Hematopoietic multipotent progenitor cell treated with erythropoietin and hydrocortisone succinate and interleukin-3 and kit ligand, for 8 days (in vitro differentiated cells): ENCODE data around the gene RBKS.

Source experiments
- DNase-seq: peaks from one replicate; pipeline ENCODE4 v3.0.0-alpha.2; 2015

Gene RBKS

DNA sequence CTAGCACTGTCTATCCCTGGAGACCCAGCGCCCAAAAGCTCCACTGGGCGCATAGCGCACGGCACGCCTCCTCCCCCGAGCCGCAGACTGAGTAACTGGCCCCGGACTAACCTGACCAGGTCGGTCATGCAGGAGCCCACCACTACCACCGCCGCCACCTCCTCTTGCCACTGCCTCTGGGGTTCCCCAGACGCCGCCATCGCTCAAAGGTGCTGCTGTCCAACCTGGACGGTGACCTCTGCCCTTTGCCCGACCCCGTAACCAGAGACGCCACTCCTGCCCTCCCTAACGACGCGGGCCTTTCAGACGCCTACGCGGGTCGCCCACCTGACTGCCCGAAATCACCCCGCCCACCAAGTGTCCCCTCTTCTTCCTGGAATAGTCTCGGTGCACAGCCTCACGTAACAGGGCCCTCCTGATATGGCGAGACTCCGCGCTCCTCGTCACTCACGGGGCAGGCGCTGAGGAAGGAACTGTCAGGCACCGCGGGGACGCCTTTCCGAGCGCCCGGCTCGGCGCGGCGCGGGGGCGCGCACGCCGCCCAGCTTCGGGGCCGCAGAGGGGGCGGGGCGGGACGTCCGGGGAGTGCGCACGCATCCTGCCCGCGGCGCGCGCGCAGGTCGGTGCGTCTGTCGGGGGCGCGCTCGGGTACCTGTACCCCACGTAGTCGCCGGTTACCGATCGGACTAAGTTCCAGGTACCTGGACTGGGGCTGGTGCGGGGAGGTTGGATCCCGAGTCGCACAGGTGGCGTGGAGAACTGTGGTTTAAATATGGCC, at the start of gene RBKS, which contains the start of gene BABAM2:
RBKS (minus strand) TSS at position 242 of the 778 bp plus-strand sequence; CDS start at position 200, 42 bp downstream.
BABAM2 (plus strand) TSS at position 584 of the 778 bp plus-strand sequence. CDS start 3,828 bp downstream, outside the sequence.
- peak; percentile 84 for DNase-seq

DNA sequence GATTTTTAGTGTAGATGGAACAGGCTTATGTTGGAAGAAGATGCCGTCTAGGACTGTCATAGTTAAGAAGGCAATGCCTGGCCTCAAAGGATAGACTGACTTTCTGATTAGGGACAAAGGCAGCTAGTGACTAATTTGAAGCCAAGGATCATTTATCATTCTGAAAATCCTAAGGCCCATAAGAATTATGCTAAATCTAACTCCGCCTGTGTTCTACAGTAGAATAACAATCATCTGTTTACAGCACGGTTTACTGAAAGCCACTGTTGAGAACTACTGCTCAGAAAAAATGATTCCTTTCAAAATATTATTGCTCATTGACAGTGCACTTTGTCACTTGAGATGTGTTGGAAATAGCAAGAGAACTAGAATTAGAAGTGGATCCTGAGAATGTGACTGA, 44.8 kb upstream of the RBKS start:
- DNase-seq: no peak

- no peak for DNase-seq
These were observed 42.2 kb upstream of the RBKS start for GRCh38 chr2:27932396-27932795.

GRCh38 chr2:27931361-27931950, 41.3 kb upstream of the RBKS start:
- no peak for DNase-seq

DNA sequence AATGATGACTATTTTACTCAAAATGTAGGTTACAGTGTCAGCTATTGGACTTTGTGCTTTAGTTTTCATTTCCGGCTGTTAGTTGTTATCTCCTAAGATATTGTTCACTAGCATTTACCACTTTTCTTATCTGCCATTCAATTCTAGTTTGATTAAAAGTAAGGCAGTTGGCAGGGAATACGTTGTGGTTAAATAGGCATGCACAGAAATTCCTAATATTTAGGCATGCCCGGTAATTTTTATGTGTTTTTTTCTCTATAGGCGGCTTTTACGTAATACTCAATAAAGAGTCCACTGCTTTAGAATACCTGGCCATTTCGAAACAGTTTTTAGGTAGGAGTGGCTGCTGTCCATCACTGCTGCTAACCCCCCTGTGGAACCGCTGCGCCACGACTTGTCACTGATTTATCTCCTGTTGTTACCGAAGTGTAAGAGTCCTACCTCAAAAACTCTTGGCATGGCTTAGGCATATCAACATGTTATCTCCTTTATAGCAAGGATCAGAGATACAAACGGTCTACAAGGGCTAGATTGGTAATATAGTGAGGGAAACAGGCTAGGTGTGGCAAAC, 39.8 kb upstream of the RBKS start:
- DNase-seq: peak; percentile 59

DNA sequence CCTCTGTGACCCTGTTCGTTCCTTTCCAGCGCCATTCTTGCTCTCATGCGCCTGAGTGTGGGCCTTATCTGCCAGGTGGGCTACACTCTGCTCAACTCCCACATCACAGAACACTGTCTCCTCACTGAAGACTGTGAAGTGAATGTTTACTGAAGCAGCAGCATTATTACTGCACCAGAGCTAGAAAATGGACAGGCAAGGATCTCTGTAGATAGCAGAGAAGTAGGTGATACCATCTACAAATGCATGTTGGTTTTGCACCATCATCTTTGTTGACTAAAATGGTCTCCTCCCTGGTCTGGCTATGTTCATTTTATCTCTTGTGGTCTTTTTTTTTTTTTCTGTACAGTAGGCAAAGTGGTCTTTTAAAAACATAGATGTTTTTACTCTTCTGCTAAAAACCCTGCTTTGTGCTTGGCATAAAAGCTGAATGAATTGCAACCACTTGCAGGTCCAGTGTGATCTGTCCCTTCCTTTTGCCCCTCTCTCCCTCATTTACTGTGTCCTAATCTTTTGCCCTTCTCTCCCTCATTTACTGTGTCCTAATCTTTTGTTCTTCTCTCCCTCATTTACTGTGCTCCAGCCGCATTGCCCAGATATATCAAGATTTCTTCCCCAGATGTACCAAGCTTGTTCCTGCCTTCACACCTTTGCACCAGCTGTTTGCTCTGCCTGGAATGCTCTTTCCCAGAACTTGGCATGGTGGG, 35.7 kb upstream of the RBKS start:
- peak; percentile 64 for DNase-seq

DNA sequence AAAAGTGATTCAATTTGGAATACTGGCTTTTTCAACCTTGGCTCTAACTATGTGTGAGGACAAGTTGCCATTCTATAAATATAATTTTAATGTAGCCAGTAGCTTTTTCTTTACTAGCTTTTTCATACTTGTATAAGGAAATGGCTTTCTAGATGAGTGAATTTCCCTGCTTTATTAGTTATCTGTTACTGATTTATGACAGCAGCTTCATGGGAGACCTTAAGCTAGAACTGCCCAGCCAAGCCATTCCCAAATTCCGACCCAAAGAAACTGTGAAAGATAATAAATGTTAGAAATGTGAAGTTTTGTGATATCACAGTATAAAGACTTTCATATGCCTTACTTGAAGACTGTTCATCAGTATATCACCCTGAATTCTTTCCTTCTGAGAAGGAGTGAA, 32.7 kb upstream of the RBKS start:
- no peak for DNase-seq

DNA sequence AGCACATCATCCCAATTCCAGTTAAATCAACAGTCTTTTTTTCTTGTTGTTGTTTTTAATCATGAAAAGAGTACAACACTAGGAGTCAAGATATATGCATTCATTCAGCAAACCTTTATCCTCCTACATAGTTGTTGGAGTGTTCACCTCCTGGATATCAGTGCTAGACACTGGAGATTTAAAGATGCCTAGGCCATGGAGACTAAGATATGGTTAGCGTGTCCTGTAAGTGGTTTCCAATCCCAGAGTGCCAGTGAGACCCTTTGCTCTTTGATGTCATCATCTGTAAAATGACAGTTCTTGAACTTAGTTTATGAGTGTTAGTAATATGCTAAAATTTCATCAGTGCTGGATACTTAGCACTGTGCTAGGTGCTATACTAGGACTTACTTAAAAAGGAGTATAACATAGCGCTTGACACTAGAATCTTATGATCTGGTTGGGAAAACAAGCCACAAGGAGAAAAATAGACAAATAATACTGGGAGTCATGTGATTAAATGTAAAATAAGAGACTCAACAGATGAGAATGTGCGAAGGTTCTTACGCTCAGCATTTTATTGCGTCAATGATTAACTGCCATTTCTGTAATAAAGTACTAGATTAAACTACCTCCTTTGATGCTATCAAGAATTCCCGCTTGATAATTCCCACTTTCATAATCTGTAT, 31.8 kb upstream of the RBKS start:
- no peak for DNase-seq

GRCh38 chr2:27921424-27921823, 31.2 kb upstream of the RBKS start:
- DNase-seq: no peak

- peak; percentile 52 for DNase-seq
These were observed 30.1 kb upstream of the RBKS start for GRCh38 chr2:27920148-27920885.

- DNase-seq: no peak
These were observed 26.3 kb upstream of the RBKS start for GRCh38 chr2:27916293-27916995.

- DNase-seq: no peak
These were observed 25.7 kb upstream of the RBKS start for GRCh38 chr2:27915874-27916273.

GRCh38 chr2:27915191-27915590, 25.0 kb upstream of the RBKS start:
- DNase-seq: no peak

DNA sequence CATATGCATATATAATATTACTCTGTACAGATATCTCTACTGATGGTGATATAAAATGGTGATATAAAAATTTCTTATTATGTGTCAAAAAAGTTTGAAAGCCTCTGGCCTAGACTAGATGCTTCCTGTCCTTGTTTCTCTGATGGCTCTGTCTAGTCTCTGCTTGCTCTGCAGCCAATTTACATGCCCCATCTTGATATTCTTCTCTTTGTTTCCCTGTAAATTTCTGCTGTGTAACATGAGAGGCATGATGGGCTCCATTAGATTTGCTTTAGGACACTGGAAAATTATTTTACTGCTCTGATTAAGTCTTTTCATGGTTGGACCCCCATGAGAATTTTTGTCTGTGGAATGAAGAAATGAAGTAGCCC, 24.6 kb upstream of the RBKS start:
- DNase-seq: no peak

DNA sequence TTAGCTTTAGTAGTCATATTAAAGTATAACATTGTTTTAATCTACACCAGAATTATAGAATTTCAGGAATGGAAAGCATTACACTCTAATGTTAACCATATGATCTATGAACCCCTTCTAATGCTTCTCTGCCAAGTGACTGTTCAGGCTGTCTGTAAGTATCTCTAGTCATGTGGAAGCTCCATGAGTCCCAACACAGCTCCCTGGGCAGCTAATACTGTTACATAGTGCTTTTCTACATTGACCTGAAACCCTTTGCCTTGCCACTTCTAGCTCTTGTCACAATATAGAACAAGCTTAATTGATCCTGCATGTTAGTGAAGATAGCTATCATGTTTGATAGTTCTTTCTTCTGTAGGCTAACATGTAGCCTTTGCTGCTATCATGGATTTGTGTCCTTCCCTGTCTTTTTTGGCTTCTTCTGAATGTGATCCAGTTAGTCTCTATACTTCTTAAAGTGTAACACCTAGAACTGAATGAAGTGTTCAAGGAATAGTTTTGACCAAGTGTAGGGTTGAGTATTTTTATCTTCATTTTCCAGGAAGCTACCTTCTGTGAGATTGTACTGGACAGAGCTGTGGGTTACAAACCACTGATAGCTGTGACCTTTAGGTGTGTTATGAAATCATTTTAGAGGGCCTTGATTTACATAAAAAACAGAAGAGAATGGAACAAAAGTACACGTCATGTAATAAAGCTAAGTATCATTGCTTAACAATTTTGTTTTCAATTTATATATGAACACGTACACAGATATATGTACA, 24.0 kb upstream of the RBKS start:
- DNase-seq: no peak

DNA sequence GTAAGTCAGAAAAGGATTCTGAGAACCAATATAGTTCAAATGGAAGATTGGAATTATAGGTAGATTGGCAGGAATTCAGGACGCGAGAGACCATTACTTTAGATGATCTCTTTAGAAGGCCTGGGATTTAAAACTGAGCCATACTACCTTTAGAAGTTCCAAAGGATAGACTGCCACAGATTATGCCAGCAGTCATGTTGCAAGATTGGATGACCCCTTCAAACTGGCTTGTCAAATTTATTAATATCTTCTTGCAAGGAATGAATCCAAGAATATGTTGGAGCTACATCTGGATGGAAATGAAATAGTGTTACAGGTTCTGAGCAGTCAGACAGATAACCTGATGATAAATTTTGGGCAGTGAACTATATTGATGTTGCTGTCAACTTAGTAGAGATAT, 22.3 kb upstream of the RBKS start:
- no peak for DNase-seq

DNA sequence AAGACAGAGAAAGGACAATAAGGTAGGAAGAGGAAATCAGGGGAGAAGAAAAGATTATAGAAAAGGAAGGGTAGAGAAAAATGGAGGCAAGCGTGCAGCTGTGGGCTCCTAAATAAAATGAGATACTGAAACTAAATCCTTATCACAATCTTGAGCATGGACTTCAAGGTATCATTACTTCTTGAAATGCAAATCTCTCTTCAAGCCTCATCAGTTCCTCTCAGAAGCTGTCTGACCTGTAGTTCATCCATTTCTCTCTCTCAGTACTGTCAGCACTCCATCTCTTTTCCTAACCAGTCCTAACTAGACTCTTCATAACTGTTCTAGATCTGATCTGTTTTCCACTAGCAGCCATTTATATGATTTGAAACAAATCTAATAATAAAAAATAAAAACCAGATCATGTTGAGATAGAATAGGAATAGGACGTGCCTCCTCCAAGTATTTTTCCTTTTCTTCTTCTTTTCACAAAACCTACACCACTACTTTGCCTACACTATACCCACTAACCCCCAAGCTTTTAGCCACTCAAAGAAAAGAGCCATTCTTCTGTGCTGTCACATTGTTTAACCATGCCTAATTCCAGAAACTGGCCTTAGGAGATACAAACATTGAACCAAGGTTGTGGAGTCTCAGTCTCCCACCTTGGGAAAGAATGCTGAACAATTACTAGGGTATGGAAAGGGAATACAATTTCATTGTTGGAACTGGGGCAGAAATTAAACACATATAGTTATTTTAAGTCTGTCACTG, 21.4 kb upstream of the RBKS start:
- DNase-seq: no peak

GRCh38 chr2:27909901-27910300, 19.7 kb upstream of the RBKS start:
- peak; percentile 55 for DNase-seq

DNA sequence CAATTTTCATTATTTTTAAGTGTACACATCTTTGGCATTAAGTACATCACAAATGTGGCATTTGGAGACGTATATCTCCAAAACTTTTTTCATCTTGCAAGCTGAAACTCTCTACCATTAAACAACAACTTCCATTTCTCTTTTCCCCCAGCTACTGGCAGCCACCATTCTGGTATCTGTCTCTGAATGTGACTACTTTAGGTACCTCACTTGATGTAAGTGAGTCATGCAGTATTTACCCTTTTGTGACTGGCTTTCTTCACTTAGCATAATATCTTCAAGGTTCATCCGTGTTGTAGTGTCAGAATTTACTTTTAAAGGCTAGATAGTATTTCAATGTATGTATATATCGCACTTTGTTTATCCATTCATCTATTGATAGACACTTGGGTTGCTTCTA, 17.4 kb upstream of the RBKS start:
- no peak for DNase-seq

DNA sequence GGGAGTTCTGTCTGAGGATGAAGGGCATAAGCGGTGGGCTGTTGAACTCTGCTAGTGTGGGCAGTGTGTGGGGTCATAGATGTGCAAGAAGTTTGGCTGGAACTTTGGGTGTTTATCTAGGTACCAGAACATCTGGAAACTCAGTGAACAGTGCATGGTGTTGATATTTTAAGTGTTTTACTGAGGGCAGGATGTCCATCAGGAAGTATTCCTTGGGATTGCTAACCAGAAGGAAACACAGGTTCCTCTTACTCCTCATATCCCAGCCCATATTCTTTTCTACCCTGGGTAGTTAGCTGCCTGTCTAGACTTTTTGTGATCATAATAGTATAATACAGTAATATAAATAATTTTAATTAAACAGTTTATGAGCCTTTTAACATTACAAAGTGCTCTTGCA, 15.9 kb upstream of the RBKS start:
- DNase-seq: no peak
